Measurements from ENCODE around the gene TNIP1. TPM values are rescaled to one million over a fixed set of nuclear protein-coding genes. Genes with fewer than 3 reads are reported as not detected.
A peak's percentile ranks its signal among the peaks of the same experiment; 100 is the strongest.

TNIP1 gene
- total and polyA plus RNA-seq, 2 experiments from 2014 or later: 57.0 to 64.6 TPM

DNA sequence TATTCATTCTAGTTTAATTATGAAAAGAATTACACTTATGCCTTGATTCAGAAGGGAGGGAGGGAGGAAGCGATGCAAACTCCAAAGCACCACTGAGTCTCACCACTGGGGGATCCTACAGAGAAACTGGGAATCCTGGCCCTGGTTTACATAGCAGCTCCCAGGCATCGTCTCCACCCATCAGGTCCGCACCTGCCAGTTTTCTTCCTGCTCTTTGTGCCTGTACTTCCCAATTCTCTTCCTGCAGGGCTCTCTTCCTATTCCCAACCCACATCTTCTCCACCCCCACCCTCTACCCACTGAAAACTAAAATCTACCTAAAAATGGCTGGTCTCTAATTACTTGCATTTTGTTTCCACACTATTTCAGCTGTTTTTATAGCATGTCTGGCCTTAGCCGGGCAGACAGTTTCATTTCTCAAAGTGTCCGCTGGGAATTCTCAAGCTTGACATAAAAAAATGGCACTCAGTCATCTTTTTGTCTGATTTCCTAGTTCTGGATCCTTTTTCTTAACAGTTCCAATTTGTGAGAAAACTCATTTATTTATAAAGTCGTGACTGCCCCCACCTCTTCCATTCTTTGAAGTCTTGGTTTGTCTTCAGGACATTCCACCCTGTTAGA lies 1.6 kb upstream of the TNIP1 start:
- Histone ChIP-seq H3K4me3 (peak overlapping the region; percentile 97), H4K20me1 (ENCODE audit: insufficient read depth, poor library complexity, severe bottlenecking) (peaks cover 20% of the 10 kb centered on the region), H3K4me1 (ENCODE audit: insufficient read depth) (peaks cover 25% of the 10 kb centered on the region), H3K9me3 (ENCODE audit: low read depth) (no peaks in the 10 kb centered on the region), H3K4me2 (peak overlapping the region; percentile 96), H3K27me3 (no peaks in the 10 kb centered on the region), H3K36me3 (replicated peaks; ENCODE audit: insufficient read depth, low read depth) (no peaks in the 10 kb centered on the region), H2AFZ (no peak overlapping the region), H3K9me2 (replicated peaks; ENCODE audit: insufficient read depth) (no peaks in the 10 kb centered on the region), H3K79me2 (peaks cover 42% of the 10 kb centered on the region), H3K27ac (peak overlapping the region; percentile 100)
- DNase-seq (ENCODE audit: low spot score): peak; percentile 59
- TF ChIP-seq, protein P1, sequence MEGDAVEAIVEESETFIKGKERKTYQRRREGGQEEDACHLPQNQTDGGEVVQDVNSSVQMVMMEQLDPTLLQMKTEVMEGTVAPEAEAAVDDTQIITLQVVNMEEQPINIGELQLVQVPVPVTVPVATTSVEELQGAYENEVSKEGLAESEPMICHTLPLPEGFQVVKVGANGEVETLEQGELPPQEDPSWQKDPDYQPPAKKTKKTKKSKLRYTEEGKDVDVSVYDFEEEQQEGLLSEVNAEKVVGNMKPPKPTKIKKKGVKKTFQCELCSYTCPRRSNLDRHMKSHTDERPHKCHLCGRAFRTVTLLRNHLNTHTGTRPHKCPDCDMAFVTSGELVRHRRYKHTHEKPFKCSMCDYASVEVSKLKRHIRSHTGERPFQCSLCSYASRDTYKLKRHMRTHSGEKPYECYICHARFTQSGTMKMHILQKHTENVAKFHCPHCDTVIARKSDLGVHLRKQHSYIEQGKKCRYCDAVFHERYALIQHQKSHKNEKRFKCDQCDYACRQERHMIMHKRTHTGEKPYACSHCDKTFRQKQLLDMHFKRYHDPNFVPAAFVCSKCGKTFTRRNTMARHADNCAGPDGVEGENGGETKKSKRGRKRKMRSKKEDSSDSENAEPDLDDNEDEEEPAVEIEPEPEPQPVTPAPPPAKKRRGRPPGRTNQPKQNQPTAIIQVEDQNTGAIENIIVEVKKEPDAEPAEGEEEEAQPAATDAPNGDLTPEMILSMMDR (IDR thresholded peaks at IDR 0.05; ENCODE audit: poor library complexity): peak; percentile 7
- TF ChIP-seq EZH2 (IDR thresholded peaks at IDR 0.05; ENCODE audit: borderline replicate concordance): no peak
- TF ChIP-seq EZH2phosphoT487 (IDR thresholded peaks at IDR 0.05; ENCODE audit: low read depth, severe bottlenecking, unreplicated experiment): no peak
- 79% methylated on average over 6 of the region's 6 CpGs for WGBS (ENCODE audit: low lambda C conversion rate, missing lambda C conversion rate)

DNA sequence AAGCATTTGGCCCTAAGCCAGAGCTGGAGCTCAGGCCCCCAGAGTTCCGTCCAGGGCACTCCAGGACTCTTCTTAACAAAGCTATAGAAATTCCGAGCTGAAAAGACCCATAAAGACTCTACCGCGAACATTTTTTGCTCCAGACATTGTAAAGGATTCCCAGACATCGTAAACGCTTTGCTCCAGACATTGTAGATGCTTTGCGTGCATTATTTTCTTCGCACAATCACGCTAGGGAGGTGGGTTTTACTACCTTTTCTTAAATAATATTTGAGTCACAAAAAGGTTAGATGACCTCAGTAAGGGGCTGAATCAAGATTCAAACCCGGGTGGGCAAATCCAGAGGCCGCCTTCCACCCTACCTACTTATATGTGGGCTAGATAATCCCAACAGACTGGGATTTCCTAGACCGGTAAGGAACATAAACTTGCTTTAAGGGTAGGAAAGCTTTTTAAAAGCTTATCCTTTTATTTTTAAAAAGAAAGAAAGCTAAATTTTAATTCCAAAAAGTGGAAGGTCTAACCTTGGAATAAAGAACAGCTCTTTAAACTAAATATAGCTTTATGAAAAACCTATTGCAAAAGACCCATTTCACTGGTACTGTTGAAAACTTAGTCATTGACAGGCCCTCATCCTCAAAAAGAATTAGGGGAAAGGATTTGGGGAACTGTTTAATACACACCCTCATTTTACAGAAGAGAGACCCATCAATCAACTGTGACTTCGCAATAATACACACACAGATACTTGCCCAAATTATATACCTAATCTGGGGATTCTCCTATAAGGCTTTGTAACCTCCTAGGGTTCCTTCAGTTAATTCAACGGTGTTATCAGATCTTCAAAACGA lies 822 bp upstream of the TNIP1 start:
- H3K79me2 ChIP-seq: peaks cover 49% of the 10 kb centered on the region
- no peak for TF ChIP-seq EZH2phosphoT487 (IDR thresholded peaks at IDR 0.05; ENCODE audit: low read depth, severe bottlenecking, unreplicated experiment)
- TF ChIP-seq, protein P1 (IDR thresholded peaks at IDR 0.05; ENCODE audit: poor library complexity): no peak
- no peak for TF ChIP-seq EZH2 (IDR thresholded peaks at IDR 0.05; ENCODE audit: borderline replicate concordance)
- H3K4me1 ChIP-seq (ENCODE audit: insufficient read depth): peaks cover 25% of the 10 kb centered on the region
- H4K20me1 ChIP-seq (ENCODE audit: insufficient read depth, poor library complexity, severe bottlenecking): peaks cover 26% of the 10 kb centered on the region
- H3K27ac ChIP-seq: peak overlapping the region; percentile 100
- H3K9me3 ChIP-seq (ENCODE audit: low read depth): no peaks in the 10 kb centered on the region
- 22% methylated on average over 15 of the region's 15 CpGs for WGBS (ENCODE audit: low lambda C conversion rate, missing lambda C conversion rate)
- peak overlapping the region; percentile 96 for H3K4me2 ChIP-seq
- H2AFZ ChIP-seq: peak overlapping the region; percentile 61
- H3K36me3 ChIP-seq (replicated peaks; ENCODE audit: insufficient read depth, low read depth): no peaks in the 10 kb centered on the region
- H3K9me2 ChIP-seq (replicated peaks; ENCODE audit: insufficient read depth): no peaks in the 10 kb centered on the region
- DNase-seq (ENCODE audit: low spot score): peak; percentile 86
- H3K27me3 ChIP-seq: no peaks in the 10 kb centered on the region
- H3K4me3 ChIP-seq: peak overlapping the region; percentile 97

- H3K27ac ChIP-seq: peak overlapping the region; percentile 100
- TF ChIP-seq EZH2 (IDR thresholded peaks at IDR 0.05; ENCODE audit: borderline replicate concordance): no peak
- TF ChIP-seq EZH2phosphoT487 (IDR thresholded peaks at IDR 0.05; ENCODE audit: low read depth, severe bottlenecking, unreplicated experiment): no peak
- TF ChIP-seq, protein P1 (IDR thresholded peaks at IDR 0.05; ENCODE audit: poor library complexity): no peak
- no peaks in the 10 kb centered on the region for H3K9me2 ChIP-seq (replicated peaks; ENCODE audit: insufficient read depth)
- peak overlapping the region; percentile 96 for H3K4me2 ChIP-seq
- no peaks in the 10 kb centered on the region for H3K9me3 ChIP-seq (ENCODE audit: low read depth)
- H3K79me2 ChIP-seq: peaks cover 65% of the 10 kb centered on the region
- DNase-seq (ENCODE audit: low spot score): no peak
- H3K4me1 ChIP-seq (ENCODE audit: insufficient read depth): peaks cover 31% of the 10 kb centered on the region
- no peaks in the 10 kb centered on the region for H3K27me3 ChIP-seq
- 11% methylated on average over 21 of the region's 21 CpGs for WGBS (ENCODE audit: low lambda C conversion rate, missing lambda C conversion rate)
- peak overlapping the region; percentile 61 for H2AFZ ChIP-seq
- H4K20me1 ChIP-seq (ENCODE audit: insufficient read depth, poor library complexity, severe bottlenecking): peaks cover 31% of the 10 kb centered on the region
- peak overlapping the region; percentile 97 for H3K4me3 ChIP-seq
- no peaks in the 10 kb centered on the region for H3K36me3 ChIP-seq (replicated peaks; ENCODE audit: insufficient read depth, low read depth)
Observed at GRCh38 chr5:151079838-151080612, 809 bp downstream of the TNIP1 start.
